A673 (cell line): ENCODE results near the gene MVD. TPM values are rescaled to one million over a fixed set of nuclear protein-coding genes. Genes with fewer than 3 reads are reported as not detected.

Source experiments
- BruUV-seq: library from RNA; stranded (reverse); fragments of 400-500 nt; replicated peaks from 2 replicates; lab custom pipeline; 2021; lab: Mats Ljungman, UMichigan
- CTCF ChIA-PET: fragments of 300-600 bp; sonication (Branson Sonifier 250); formaldehyde crosslinking; loops from one replicate; lab custom pipeline; 2022; ENCODE audit warnings: antibody characterized with exemption; lab: Charles Lee
- POLR2A ChIA-PET: fragments of 300-600 bp; sonication (Branson Sonifier 250); formaldehyde crosslinking; loops from one replicate; lab custom pipeline; 2022; ENCODE audit warnings: antibody characterized with exemption; ENCODE audit not compliant: low non-redundant PET; lab: Charles Lee
- DNase-seq: peaks from one replicate; pipeline ENCODE4 v3.0.0-alpha.2; 2015; ENCODE audit warnings: low spot score
- H3K27ac ChIP-seq: fragments of 200-600 bp; sonication (generic); 2 replicates; pipeline ENCODE4 v1.5.1; 2016; ENCODE audit warnings: mixed run types, low read depth, mild to moderate bottlenecking, mixed read lengths, antibody characterized with exemption, low read length; ENCODE audit not compliant: poor library complexity, severe bottlenecking
- H3K27me3 ChIP-seq: fragments of 200-600 bp; sonication (generic); replicated peaks from 2 replicates; pipeline ENCODE4 v1.6.1; 2017; ENCODE audit warnings: mixed run types, low read depth, mild to moderate bottlenecking, mixed read lengths, antibody characterized with exemption, low read length; ENCODE audit not compliant: insufficient read depth, poor library complexity
- H3K36me3 ChIP-seq: fragments of 200-600 bp; sonication (generic); 2 replicates; pipeline ENCODE4 v1.6.1; 2016; ENCODE audit warnings: mixed run types, mild to moderate bottlenecking, mixed read lengths, antibody characterized with exemption, low read length; ENCODE audit not compliant: insufficient read depth, poor library complexity, severe bottlenecking
- H3K4me1 ChIP-seq: fragments of 200-600 bp; sonication (generic); 2 replicates; pipeline ENCODE4 v1.6.1; 2017; ENCODE audit warnings: mixed run types, mild to moderate bottlenecking, mixed read lengths, antibody characterized with exemption, low read length; ENCODE audit not compliant: insufficient read depth, poor library complexity, severe bottlenecking
- H3K4me3 ChIP-seq: fragments of 200-600 bp; sonication (generic); 2 replicates; pipeline ENCODE4 v1.5.1; 2016; ENCODE audit warnings: low read depth, mixed run types, mild to moderate bottlenecking, mixed read lengths, low read length; ENCODE audit not compliant: poor library complexity, severe bottlenecking
- H3K9me3 ChIP-seq: fragments of 200-600 bp; sonication (generic); 2 replicates; pipeline ENCODE4 v1.6.1; 2016; ENCODE audit warnings: mixed run types, low read depth, mild to moderate bottlenecking, mixed read lengths, antibody characterized with exemption, low read length; ENCODE audit not compliant: poor library complexity, severe bottlenecking
- CTCF ChIP-seq: fragments of 300-800, 200-600 bp; sonication (generic); conservative IDR thresholded peaks from 2 replicates; pipeline ENCODE4 v1.5.1; 2017; ENCODE audit warnings: low read depth, mild to moderate bottlenecking, antibody characterized with exemption, low read length, moderate library complexity, mixed read lengths
- EZH2 ChIP-seq: fragments of 200-600 bp; sonication (generic); IDR thresholded peaks from 2 replicates; pipeline ENCODE4 v1.6.1; 2017; ENCODE audit warnings: borderline replicate concordance, low read depth, mild to moderate bottlenecking, mixed read lengths, antibody characterized with exemption, low read length; ENCODE audit not compliant: poor library complexity, severe bottlenecking
- intact Hi-C: fragments of 100-400 bp; cut with micrococcal nuclease; formaldehyde crosslinking; loops from one replicate; pipeline ENCODE4 v1.10.0; 2022; ENCODE audit not compliant: unreplicated experiment
- total RNA-seq: library from RNA; stranded (reverse); gene quantifications from 2 replicates; pipeline ENCODE4 v1.2.3, GENCODE V29; 2021

MVD gene
- total RNA-seq, 1 experiment from 2014 or later, result 131 TPM

GRCh38 chr16:88638323-88639230, 24.3 kb downstream of the MVD start, which contains the start of gene IL17C:
IL17C (plus strand) TSS chr16:88638572; CDS start chr16:88638642, 70 bp downstream.
- ChIA-PET POLR2A (no interaction called here), CTCF (no interaction called here)
- Histone ChIP-seq H3K27ac (no peak within 1 kb of the TSS), H3K4me3 (no peak within 1 kb of the TSS), H3K36me3 (no peaks in the 10 kb centered on the region), H3K27me3 (peaks cover 22% of the 10 kb centered on the region), H3K4me1 (no peaks in the 10 kb centered on the region), H3K9me3 (no peaks in the 10 kb centered on the region)
- no peak for DNase-seq
- intact Hi-C loops, result no loop called here
- BruUV-seq, result no TSS peak
- TF ChIP-seq EZH2 (no peak), CTCF (no peak)

GRCh38 chr16:88636488-88637265, 26.2 kb downstream of the MVD start:
- no peak overlapping the region for H3K4me3 ChIP-seq
- peaks cover 13% of the 10 kb centered on the region for H3K36me3 ChIP-seq
- H3K27me3 ChIP-seq, result peaks cover 22% of the 10 kb centered on the region
- ChIA-PET CTCF (no interaction called here), POLR2A (no interaction called here)
- H3K27ac ChIP-seq, result no peak overlapping the region
- no peak for TF ChIP-seq EZH2
- no peak for TF ChIP-seq CTCF
- no peaks in the 10 kb centered on the region for H3K4me1 ChIP-seq
- BruUV-seq, result no TSS peak
- H3K9me3 ChIP-seq, result no peaks in the 10 kb centered on the region
- intact Hi-C loops, result no loop called here
- DNase-seq, result no peak

- CTCF ChIA-PET, result no interaction called here
- POLR2A ChIA-PET, result no interaction called here
- Histone ChIP-seq H3K27me3 (peaks cover 22% of the 10 kb centered on the region), H3K4me3 (no peak overlapping the region), H3K9me3 (no peaks in the 10 kb centered on the region), H3K4me1 (no peaks in the 10 kb centered on the region), H3K36me3 (peaks cover 22% of the 10 kb centered on the region), H3K27ac (no peak overlapping the region)
- TF ChIP-seq CTCF (no peak), EZH2 (no peak)
- no TSS peak for BruUV-seq
- no peak for DNase-seq
- intact Hi-C loops, result no loop called here
Measured at GRCh38 chr16:88635671-88636319, 27.1 kb downstream of the MVD start.
